SIG-M5 (cell line): ENCODE results near the gene UPF1.
"Not testable (repeated sequence)": the region's sequence is repeated elsewhere in the genome, so short reads cannot be mapped to it uniquely, and the experiment has no call there.

Experiments used
- DNase-seq: peaks from one replicate; lab custom pipeline; 2025; lab: John Stamatoyannopoulos, UW

Gene UPF1

GRCh38 chr19:18799389-18799970, 32.3 kb upstream of the UPF1 start:
- DNase-seq: no peak

GRCh38 chr19:18800079-18800478, 31.7 kb upstream of the UPF1 start:
- DNase-seq: no peak

- DNase-seq: no peak
Observed at GRCh38 chr19:18800636-18801035, 31.1 kb upstream of the UPF1 start.

- DNase-seq: no peak
Observed at GRCh38 chr19:18802354-18802753, 29.4 kb upstream of the UPF1 start.

GRCh38 chr19:18803550-18804138, 28.1 kb upstream of the UPF1 start:
- DNase-seq: no peak

GRCh38 chr19:18804139-18804601, 27.6 kb upstream of the UPF1 start:
- DNase-seq: no peak

- DNase-seq: no peak
Observed at GRCh38 chr19:18804643-18805042, 27.1 kb upstream of the UPF1 start.

- DNase-seq: no peak
Observed at GRCh38 chr19:18807861-18808331, 23.9 kb upstream of the UPF1 start.

GRCh38 chr19:18809149-18809868, 22.4 kb upstream of the UPF1 start:
- DNase-seq: no peak

- not testable (repeated sequence) for DNase-seq
Observed at GRCh38 chr19:18811638-18812037, 20.1 kb upstream of the UPF1 start.

GRCh38 chr19:18814063-18814462, 17.7 kb upstream of the UPF1 start:
- no peak for DNase-seq

- no peak for DNase-seq
Observed at GRCh38 chr19:18815673-18816072, 16.1 kb upstream of the UPF1 start.

GRCh38 chr19:18816645-18817044, 15.1 kb upstream of the UPF1 start:
- DNase-seq: not testable (repeated sequence)

GRCh38 chr19:18817574-18817973, 14.2 kb upstream of the UPF1 start:
- no peak for DNase-seq

GRCh38 chr19:18828786-18829185, 3.0 kb upstream of the UPF1 start:
- no peak for DNase-seq

- no peak for DNase-seq
Observed at GRCh38 chr19:18830488-18830887, 1.3 kb upstream of the UPF1 start.

GRCh38 chr19:18832306-18833140, 764 bp downstream of the UPF1 start:
- no peak for DNase-seq

- DNase-seq: no peak
Observed at GRCh38 chr19:18833141-18833476, 1.4 kb downstream of the UPF1 start.

- no peak for DNase-seq
Observed at GRCh38 chr19:18833849-18834643, 2.3 kb downstream of the UPF1 start.

GRCh38 chr19:18834644-18834984, 2.9 kb downstream of the UPF1 start:
- no peak for DNase-seq

GRCh38 chr19:18839465-18840287, 7.9 kb downstream of the UPF1 start:
- DNase-seq: no peak
